SHP77 treated with DMSO at 0.1 percent for 48 hours (cell line): Measurements from ENCODE around the gene BTLA.
A peak's percentile ranks its signal among the peaks of the same experiment; 100 is the strongest.
"Not testable (repeated sequence)": the region's sequence is repeated elsewhere in the genome, so short reads cannot be mapped to it uniquely, and the experiment has no call there.

ENCODE experiments used
- DNase-seq: peaks from one replicate; lab custom pipeline; 2025; lab: John Stamatoyannopoulos, UW

Gene BTLA, protein sequence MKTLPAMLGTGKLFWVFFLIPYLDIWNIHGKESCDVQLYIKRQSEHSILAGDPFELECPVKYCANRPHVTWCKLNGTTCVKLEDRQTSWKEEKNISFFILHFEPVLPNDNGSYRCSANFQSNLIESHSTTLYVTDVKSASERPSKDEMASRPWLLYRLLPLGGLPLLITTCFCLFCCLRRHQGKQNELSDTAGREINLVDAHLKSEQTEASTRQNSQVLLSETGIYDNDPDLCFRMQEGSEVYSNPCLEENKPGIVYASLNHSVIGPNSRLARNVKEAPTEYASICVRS

GRCh38 chr3:112498914-112499711 is at the start of gene BTLA:
BTLA (minus strand) TSS chr3:112499472; CDS start chr3:112499358, 114 bp downstream.
- no peak for DNase-seq

DNA sequence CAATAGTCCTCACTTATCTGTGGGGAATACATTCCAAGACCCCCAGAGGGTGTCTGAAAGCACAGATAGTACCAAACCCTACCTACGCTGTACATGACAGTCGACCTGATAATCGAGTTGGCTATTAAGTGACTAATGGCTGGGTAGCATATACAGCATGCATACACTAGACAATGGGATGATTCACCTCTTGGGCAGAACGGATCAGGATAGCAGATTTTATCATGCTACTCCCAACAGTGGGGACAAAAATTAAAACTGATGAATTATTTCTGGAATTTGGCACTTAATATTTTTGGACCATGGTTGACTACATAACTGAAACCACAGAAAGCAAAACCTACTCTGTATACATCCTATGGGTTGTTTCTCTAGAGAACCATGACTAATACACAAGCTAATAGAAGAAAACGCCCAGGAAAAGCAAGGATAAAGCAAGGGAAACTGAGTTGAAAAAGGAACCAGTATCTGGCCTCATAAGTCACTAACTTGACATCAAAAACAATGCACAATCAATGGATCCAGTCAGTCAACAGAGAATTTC is 47.0 kb upstream of the BTLA start:
- no peak for DNase-seq

DNA sequence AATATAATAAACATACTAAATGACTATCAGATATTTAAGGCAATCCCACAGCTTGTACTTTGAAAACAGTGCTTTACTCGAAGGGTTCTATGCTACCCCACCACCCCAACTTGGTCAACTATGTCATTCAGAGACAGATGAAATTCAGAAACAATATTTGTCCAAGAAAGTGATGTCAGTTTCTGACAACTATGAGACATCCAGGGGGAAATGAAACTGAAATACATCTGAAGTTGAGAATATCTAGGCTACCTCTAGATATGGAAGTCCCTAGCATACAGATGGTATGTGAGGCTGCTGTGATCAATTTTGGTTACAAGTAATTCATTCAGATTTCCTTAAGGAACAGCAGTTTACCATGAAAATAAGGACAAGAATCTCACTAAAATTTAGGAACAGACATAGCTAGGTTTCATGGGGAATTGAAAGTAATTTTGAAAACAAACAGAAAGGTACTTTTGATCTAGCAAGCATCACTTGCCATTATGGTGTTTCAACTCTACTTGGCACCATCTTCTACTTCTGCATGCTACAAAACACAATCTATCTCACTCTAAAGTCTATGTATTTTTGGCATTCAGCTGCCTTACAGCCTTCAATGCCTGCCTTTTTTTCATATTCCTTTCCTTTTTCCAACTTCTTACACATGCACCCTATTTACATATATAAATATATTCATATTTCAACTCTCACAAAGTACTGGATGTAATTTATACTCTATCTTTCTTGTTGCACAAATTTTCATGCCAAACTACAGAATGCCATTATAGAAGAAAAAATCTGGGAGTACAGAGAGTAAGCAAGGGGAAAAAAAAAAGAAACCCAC is 40.8 kb upstream of the BTLA start:
- no peak for DNase-seq

DNA sequence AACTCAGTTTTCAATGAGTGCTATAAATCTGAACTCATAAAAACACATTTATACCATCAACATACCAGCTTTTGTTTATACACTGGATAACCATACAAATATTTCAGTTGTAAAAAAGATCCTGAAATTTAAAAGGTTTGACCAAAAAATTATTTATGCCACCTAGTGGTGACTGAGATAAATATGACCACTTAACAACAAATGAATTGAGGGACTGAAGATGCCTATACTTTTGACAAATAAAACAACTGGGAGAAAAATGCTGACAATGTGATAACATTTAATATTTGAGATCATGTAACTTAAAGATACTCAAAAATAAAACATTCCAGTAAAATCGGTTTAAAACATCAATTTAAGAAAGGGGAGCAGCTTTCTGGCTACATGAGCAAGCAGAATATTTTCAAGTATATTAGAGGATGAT is 32.1 kb upstream of the BTLA start:
- DNase-seq: no peak

DNA sequence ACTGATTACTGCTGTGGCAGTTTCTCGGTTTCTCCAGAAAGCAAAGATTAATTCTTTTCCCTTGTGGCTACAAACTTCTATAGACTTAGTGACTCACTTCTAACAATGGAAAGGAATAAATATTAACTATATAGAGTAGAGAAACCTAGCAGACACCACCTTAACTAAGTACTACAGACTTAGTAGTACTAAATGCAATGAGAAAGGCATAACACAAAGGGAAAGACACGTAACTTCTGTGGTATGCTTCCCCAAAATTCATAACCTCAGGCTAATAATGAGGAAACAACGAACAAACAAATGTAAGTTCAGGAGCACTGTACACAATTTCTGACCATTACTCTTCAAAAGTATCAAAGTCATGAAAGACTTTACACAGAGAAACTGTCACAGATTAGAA is 31.3 kb upstream of the BTLA start:
- DNase-seq: no peak

DNA sequence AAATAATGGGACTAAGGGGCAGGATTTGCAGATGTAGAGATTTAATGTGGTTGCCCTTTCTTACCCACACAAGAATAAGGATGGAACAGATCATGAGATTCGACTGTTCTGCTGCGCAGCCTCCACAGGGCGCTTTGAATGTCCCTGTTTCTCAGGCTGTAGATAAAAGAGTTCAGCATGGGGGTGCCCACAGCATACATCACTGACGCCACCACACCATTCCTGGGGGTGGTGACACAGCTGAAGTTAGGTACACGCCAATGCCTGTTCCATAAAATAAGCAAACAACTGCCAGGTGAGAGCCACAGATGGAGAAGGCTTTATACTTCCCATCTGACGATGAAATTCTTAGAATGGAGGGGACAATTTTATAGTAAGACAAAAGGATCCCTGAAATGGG is 24.9 kb upstream of the BTLA start:
- DNase-seq: not testable (repeated sequence)

- peak; percentile 51 for DNase-seq
Measured at GRCh38 chr3:112519424-112520001, 20.2 kb upstream of the BTLA start.

DNA sequence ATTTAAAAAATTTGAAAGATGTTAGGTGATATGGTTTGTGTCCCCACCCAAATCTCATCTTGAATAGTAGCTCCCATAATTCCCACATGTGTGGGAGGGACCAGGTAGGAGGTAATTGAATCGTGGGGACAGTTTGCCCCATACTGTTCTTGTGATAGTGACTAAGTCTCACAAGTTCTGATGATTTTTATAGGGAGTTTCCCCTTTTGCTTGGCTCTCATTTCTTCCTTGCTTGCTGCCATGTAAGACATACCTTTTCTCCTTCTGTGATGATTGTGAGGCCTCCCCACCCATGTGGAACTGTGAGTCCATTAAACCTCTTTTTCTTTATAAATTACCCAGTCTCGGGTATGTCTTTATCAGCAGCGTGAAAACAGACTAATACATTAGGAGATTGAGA is 19.7 kb upstream of the BTLA start:
- not testable (repeated sequence) for DNase-seq

DNA sequence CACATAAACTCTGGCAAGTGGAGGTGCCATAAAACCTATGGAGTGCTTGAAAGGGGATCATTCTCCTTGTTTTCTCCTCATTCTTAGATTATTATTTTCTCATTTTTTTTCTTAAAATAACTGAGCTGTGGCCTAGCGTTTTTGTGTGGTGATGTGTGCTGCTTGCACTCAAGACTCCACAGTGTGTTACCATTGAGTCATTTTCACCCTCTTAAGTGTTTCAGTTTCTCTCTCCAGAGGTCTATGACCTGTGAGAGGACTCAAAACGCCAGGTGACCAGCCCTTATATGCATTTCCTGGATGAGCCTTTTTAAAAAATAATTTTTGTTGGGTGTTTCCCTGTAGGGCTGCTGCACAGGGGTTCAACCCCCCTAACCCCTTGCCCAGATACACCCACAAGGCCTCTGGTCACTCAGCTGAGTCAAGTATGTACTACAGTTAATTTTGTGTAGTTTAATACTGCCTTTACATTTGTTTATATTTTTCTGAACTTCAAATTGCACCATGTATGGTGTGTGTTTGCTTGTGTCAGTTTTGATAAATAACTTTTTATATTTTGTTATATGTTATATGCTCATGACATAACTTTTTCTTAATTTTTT is 15.4 kb upstream of the BTLA start:
- no peak for DNase-seq

- no peak for DNase-seq
Measured at GRCh38 chr3:112512320-112512719, 13.0 kb upstream of the BTLA start.

DNA sequence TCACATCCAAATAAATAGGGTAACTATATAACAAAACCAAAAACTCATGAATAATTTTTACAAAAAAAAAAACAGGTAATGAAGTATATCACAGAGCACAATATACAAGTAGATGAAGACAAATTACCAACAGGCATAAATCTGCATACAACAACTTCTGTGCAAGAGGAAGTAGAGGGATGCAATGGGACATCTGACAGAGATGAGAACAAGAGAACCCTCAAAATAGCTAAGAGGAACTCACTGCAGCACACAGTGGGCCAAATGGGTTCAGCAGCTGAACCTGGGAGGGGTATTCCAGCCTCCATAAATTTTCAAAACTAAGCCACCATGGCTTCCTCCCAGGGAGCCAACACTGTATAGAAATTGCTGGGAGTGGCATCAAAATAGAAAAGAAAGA is 9.6 kb upstream of the BTLA start:
- DNase-seq: no peak

GRCh38 chr3:112508261-112508660 is 9.0 kb upstream of the BTLA start:
- DNase-seq: no peak

DNA sequence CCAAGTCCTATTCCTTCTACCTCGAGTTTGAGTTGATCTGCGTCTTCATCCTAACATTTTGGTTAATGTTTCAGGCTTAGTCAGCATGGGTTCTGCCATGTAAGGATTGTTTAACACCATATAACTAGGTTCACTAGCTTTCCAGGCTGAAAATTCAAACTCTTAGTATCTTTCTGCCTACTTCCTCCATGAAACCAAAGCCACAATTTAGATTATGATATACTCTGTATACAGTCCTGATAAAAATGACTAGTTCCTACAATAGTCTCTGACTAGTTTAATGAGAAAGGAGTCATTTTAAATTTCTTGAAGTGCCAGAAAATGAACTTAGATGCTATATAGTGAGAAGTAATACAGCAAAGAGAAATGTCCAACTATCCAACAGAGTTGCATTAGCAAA is 6.6 kb upstream of the BTLA start:
- DNase-seq: no peak

- DNase-seq: no peak
Measured at GRCh38 chr3:112504123-112504522, 4.9 kb upstream of the BTLA start.

- DNase-seq: no peak
Measured at GRCh38 chr3:112503304-112503972, 4.2 kb upstream of the BTLA start.

DNA sequence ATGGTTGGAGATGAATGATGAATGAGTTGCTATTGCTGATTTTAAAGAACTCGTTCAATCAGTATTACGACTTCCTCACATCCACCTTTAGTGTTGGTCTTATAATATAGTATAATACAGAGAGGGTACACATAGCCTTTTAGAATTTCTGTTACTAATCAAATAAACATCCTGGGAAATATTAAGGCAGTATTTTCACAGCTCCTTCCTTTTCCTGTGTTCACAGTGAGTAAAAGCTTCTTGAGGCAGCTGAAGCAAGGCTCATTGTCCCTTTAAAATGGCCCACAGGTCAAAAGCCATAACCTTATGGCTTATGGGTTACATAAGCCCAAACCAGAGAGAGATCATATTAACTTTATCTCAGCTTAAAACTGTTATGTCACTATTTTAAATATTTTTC is 1.3 kb upstream of the BTLA start:
- DNase-seq: no peak

- DNase-seq: no peak
Measured at GRCh38 chr3:112497897-112498548, 1.2 kb downstream of the BTLA start.

DNA sequence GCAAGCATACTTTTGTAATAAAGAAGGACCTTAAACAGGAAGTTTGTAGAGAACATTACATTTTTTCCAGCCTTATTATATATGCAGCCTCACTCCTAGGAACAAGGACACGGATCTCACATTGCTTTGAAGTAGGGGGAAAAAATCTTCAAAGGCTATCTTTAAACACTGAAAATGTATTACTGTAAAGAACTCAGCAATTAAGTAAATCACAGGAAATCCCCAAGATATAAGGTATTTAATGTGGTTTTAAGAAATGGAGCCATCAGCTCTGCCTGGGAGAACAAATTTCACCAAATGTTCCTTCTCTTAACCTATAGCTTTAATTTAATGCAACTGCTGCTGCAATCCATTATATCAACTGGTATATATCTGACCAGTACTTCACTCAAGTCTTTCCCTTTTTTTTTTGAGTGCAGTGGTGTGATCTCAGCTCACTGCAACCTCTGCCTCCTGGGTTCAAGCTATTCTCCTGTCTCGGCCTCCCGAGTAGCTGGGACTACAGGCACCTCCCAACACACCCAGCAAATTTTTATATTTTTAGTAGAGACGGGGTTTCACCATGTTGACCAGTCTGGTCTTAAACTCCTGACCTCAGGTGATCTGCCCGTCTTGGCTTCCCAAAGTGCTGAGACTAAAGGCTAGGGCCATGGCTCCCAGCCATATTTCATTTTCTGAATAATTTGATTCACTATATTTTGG is 2.8 kb downstream of the BTLA start:
- no peak for DNase-seq

DNA sequence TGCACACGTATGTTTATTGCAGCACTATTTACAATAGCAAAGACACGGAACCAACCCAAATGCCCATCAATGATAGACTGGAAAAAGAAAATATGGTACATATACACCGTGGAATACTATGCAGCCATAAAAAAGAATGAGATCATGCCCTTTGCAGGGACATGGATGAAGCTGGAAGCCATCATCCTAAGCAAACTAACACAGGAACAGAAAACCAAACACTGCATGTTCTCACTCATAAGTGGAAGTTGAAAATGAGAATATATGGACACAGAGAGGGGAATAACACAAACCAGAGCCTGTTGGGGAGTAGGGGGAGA is 4.9 kb downstream of the BTLA start:
- not testable (repeated sequence) for DNase-seq

DNA sequence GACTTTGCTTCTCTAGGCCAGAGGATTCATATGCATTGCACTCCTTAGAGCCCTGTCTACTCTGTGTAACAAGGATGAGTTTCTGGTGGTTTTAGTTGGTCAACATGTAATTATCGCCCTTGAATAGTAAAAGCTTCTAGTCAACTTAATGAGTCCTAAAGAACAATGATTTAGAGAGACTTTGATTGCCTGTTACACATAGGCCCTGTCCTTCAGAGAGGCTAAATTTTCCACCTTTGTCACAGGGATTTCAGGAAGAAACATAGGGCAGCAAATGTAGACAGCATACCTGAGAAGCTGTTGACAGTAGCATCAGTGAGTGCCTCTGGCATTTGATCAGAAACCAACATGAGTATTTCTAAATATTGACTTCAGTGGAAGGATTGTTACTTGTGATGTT is 7.1 kb downstream of the BTLA start:
- DNase-seq: no peak
